ENCODE results near the gene ACTR1B.
A peak's percentile ranks its signal among the peaks of the same experiment; 100 is the strongest.
"Not testable (repeated sequence)": the region's sequence is repeated elsewhere in the genome, so short reads cannot be mapped to it uniquely, and the experiment has no call there.

ACTR1B gene

GRCh38 chr2:97663962-97664635 is at the start of gene ACTR1B:
Gene ACTR1B (minus strand): TSS chr2:97664044. CDS start chr2:97663890, 154 bp downstream.
- FAIRE-seq, result peak; percentile 80

GRCh38 chr2:97712693-97713295 is 49.0 kb upstream of the ACTR1B start:
- no peak for FAIRE-seq

- not testable (repeated sequence) for FAIRE-seq
Observed at GRCh38 chr2:97712175-97712574, 48.3 kb upstream of the ACTR1B start.

GRCh38 chr2:97711394-97711711 is 47.5 kb upstream of the ACTR1B start:
- FAIRE-seq, result no peak

- no peak for FAIRE-seq
Observed at GRCh38 chr2:97708608-97709007, 44.8 kb upstream of the ACTR1B start.

GRCh38 chr2:97708048-97708380 is 44.2 kb upstream of the ACTR1B start:
- no peak for FAIRE-seq

- FAIRE-seq, result no peak
Observed at GRCh38 chr2:97707362-97708047, 43.7 kb upstream of the ACTR1B start.

GRCh38 chr2:97706708-97707345 is 43.0 kb upstream of the ACTR1B start:
- FAIRE-seq, result no peak

GRCh38 chr2:97706112-97706511 is 42.3 kb upstream of the ACTR1B start:
- no peak for FAIRE-seq

- FAIRE-seq, result no peak
Observed at GRCh38 chr2:97704989-97705388, 41.1 kb upstream of the ACTR1B start.

- no peak for FAIRE-seq
Observed at GRCh38 chr2:97703741-97704140, 39.9 kb upstream of the ACTR1B start.

- FAIRE-seq, result no peak
Observed at GRCh38 chr2:97702731-97703470, 39.1 kb upstream of the ACTR1B start.

GRCh38 chr2:97701851-97702465 is 38.1 kb upstream of the ACTR1B start:
- no peak for FAIRE-seq

GRCh38 chr2:97701186-97701585 is 37.3 kb upstream of the ACTR1B start:
- no peak for FAIRE-seq

- no peak for FAIRE-seq
Observed at GRCh38 chr2:97699765-97700444, 36.1 kb upstream of the ACTR1B start.

GRCh38 chr2:97698530-97698929 is 34.7 kb upstream of the ACTR1B start:
- FAIRE-seq, result no peak

GRCh38 chr2:97697252-97698235 is 33.7 kb upstream of the ACTR1B start:
- FAIRE-seq, result peak; percentile 96

- no peak for FAIRE-seq
Observed at GRCh38 chr2:97695744-97696143, 31.9 kb upstream of the ACTR1B start.

- no peak for FAIRE-seq
Observed at GRCh38 chr2:97693476-97693875, 29.6 kb upstream of the ACTR1B start.

- FAIRE-seq, result no peak
Observed at GRCh38 chr2:97691166-97691565, 27.3 kb upstream of the ACTR1B start.
